Fibroblast of the aortic adventitia (primary cell): Measurements from ENCODE around the gene BRCA2. TPM values are rescaled to one million over a fixed set of nuclear protein-coding genes. Genes with fewer than 3 reads are reported as not detected.

Source experiments
- DNase-seq: peaks from one replicate; pipeline ENCODE4 v3.0.0-alpha.2; 2010; ENCODE audit warnings: low read depth
- H3K4me3 ChIP-seq: 2 replicates; pipeline ENCODE4 v1.5.1; 2011; ENCODE audit warnings: low read depth, mild to moderate bottlenecking, control low read depth, low read length, moderate library complexity
- total RNA-seq: library from RNA; depleted of rRNA; stranded (reverse); fragments of >200 nt; gene quantifications from 2 replicates; pipeline ENCODE4 v1.2.3, GENCODE V29; 2012; ENCODE audit warnings: low replicate concordance
- TF ChIP-seq, protein P1 (sequence below): IDR thresholded peaks from 2 replicates; pipeline ENCODE4 v1.5.1; 2011; ENCODE audit warnings: mild to moderate bottlenecking, low read length, control low read depth, inconsistent platforms; ENCODE audit not compliant: insufficient read depth

BRCA2 gene
- total RNA-seq, 1 donor, result 23.1 TPM

DNA sequence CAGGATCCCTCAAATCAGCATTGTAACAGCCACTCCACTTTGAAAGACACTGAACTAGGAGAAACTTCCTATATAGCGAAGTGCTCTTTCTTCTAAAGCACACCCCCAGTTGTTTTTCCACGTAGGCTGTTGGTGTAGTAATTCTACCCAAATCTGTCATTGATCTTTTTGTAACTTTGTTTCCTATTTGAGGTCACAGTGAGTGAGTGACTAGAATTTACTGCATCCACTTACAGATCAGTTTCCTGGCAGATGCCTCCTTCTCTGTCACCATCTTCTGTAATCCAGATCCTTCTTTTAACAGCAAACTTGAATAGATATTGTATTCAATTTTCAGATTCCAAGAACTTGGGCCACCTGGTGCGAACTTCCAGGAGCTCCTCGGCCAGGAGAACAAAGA is 15.4 kb upstream of the BRCA2 start:
- TF ChIP-seq, protein P1, sequence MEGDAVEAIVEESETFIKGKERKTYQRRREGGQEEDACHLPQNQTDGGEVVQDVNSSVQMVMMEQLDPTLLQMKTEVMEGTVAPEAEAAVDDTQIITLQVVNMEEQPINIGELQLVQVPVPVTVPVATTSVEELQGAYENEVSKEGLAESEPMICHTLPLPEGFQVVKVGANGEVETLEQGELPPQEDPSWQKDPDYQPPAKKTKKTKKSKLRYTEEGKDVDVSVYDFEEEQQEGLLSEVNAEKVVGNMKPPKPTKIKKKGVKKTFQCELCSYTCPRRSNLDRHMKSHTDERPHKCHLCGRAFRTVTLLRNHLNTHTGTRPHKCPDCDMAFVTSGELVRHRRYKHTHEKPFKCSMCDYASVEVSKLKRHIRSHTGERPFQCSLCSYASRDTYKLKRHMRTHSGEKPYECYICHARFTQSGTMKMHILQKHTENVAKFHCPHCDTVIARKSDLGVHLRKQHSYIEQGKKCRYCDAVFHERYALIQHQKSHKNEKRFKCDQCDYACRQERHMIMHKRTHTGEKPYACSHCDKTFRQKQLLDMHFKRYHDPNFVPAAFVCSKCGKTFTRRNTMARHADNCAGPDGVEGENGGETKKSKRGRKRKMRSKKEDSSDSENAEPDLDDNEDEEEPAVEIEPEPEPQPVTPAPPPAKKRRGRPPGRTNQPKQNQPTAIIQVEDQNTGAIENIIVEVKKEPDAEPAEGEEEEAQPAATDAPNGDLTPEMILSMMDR, result no peak
- no peak for DNase-seq
- H3K4me3 ChIP-seq, result no peak overlapping the region

GRCh38 chr13:32300406-32300805 is 14.9 kb upstream of the BRCA2 start:
- TF ChIP-seq, protein P1, result no peak
- DNase-seq, result no peak

GRCh38 chr13:32300920-32301319 is 14.4 kb upstream of the BRCA2 start:
- no peak for DNase-seq
- no peak overlapping the region for H3K4me3 ChIP-seq
- TF ChIP-seq, protein P1, result no peak

More at GRCh38 chr13:32300406-32300805, 14.9 kb upstream of the BRCA2 start:
- H3K4me3 ChIP-seq, result no peak overlapping the region

DNA sequence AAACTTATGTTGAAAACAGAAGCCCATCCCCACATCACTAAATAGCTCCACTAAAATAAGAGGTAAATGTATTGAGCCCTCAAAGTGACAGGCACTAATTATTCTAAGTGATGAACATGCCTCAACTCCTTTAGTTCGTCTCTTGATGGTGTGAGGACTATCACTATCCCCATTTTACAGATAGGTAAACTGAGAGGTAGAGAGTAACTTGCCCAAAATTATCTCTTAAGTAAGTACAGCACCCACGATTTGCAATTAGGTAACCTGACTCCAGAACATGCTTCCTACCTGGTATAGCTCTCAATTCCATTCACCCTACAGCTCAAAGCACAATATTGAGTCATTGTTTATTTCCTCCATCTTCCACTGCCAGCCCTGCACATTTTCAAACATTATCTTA is 12.8 kb upstream of the BRCA2 start:
- H3K4me3 ChIP-seq, result no peak overlapping the region
- DNase-seq, result no peak
- TF ChIP-seq, protein P1, result no peak

DNA sequence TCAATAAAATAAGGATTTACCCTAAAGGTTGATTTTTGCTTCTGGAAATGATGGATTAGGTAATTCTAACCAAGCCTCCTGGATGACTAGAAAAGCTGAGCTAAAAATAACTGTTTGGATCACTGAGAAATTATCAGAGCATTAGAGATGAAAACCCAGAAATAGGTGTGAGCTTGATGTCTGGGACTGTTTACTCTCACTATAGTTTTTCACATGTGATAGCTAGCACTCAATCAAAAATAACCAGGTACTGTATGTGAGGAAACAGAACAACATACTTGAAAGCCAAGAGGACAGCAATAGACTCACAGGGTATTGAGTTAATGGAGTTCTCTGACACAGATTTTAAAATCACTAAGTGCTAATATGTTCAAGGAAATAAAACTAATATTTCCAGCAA is 9.7 kb upstream of the BRCA2 start:
- DNase-seq, result no peak
- no peak overlapping the region for H3K4me3 ChIP-seq

DNA sequence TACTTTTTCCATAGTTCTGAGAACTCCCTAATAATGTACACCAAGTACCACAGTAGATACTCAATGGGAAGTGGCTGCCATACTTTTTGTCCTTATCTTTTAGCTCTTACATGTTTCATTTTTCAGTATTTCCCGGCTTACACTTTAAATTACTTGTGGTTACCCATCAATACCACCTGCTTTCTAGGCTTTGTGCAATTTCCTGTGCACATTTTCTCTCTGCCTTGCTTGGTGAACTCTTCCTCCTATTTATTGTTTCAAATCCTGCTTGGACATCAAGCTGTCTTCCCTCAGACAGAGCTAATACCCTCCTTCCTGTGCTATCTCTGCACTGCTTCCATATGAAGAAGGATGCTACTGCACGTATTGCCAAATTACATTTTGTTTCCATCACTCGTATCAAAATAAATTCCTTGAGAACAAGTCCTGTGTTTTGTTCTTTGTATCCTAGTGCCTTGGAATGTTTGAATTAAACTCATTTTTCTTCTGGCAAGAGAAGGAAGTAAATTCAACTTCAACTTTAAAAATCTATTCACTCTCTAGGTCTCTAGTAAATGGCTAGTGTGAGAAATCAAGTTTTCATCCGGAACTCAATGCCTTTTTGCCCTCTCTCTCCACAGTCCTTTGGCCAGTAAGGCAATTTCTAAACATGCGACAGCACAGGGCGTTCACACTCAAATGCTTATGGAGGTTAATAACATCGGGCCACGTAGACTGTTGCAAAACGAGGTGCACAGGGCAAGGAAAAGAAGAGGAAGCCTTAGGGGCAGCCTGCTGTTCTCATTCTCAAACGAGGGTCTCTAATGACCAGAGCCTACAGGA is 5.8 kb upstream of the BRCA2 start:
- no peak for DNase-seq
- H3K4me3 ChIP-seq, result no peak overlapping the region
- TF ChIP-seq, protein P1, result no peak

More for the DNA sequence above, 9.7 kb upstream of the BRCA2 start:
- TF ChIP-seq, protein P1, result no peak

DNA sequence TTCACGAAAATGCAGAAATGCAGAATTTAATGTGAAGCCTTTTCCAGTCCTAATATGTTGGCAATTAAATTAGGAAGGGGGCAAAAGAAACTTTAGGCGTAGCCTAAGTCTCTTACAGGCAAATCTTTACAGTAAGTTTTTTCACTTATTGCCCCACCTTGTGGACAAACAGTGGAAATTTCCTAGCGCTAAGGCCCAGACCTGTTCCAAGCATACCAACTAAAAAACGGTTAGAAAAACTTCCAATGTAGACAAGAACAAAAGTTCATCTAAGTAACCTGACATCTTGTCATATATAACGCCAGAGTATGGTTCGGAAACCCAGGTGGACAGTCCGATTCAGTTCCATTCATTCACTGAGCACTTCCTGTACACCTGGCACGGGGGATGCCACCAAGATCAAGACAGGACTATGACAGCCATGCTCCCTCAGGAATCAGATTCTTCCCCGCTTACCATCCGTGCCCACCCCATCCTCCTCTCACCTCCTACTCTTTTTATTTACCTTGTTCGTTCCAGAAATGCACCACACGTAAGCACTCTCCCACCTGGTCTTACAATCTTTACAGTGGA is 5.1 kb upstream of the BRCA2 start:
- TF ChIP-seq, protein P1, result peak; percentile 65
- no peak overlapping the region for H3K4me3 ChIP-seq
- DNase-seq, result peak; percentile 85
